Measurements from ENCODE around the gene DOHH.

DNA sequence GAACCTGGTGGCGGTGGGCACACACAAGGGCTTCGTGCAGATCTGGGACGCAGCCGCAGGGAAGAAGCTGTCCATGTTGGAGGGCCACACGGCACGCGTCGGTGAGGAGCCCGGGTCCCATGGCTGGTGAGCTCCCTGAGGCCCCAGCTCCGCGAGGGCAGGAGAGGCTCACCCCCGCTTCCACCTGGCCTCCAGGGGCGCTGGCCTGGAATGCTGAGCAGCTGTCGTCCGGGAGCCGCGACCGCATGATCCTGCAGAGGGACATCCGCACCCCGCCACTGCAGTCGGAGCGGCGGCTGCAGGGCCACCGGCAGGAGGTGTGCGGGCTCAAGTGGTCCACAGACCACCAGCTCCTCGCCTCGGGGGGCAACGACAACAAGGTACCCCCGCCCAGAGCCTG lies 31.2 kb upstream of the DOHH start:
- TF ChIP-seq CTCF (IDR thresholded peaks at IDR 0.05; ENCODE audit: insufficient read depth, low read depth, low read length) (no peak), EZH2 (IDR thresholded peaks at IDR 0.05; ENCODE audit: insufficient read depth, low read length) (no peak)
